GM18519 (cell line): ENCODE measurements around the gene PTPRJ.

Source experiments
- ATAC-seq: cut with Tn5 transposase; IDR thresholded peaks from one replicate; pipeline ENCODE4 v1.9.1; 2021; ENCODE audit warnings: mild to moderate bottlenecking, moderate library complexity; ENCODE audit not compliant: unreplicated experiment, low FRiP score

Gene PTPRJ

DNA sequence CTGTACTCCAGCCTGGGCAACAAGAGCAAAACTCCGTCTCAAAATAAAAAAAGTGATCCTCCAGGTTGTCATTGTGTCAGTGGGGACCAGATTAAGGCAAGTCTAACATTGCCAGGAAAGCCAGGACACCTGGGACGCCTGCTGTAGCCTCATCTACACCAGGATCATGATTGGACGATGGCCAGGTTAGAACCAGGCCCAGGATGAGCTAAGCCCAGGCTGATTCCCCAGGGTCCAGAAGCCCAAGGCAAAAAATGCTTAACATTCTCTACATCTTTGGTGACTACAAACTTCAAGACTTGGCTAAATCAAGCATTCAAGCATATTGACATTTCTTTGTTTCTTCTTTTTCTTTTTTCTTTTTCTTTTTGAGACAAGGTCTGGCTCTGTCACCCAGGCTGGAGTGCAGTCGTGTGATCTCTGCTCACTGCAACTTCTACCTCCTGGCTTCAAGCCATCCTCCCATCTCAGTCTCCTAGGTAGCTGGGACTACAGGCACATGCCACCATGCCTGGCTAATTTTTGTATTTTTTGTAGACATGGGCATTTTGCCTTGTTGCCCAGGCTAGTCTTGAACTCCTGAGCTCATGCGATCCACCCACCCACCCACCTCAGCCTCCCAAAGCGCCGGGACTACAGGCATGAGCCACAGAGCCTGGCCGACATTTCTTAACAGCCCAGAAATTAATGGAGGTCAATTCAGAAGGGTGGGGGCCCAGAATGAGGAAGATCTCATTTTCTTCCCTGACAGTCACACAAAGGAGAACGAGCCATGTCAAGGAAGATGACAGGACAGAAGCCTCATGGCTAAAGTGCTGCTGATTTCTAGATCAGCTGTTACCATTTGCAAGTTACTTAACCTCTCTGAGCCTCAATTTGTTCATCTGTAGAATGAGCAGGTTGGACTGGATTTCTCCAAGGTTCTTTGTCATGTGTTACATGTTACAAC, 12.5 kb upstream of the PTPRJ start:
- no peak for ATAC-seq

DNA sequence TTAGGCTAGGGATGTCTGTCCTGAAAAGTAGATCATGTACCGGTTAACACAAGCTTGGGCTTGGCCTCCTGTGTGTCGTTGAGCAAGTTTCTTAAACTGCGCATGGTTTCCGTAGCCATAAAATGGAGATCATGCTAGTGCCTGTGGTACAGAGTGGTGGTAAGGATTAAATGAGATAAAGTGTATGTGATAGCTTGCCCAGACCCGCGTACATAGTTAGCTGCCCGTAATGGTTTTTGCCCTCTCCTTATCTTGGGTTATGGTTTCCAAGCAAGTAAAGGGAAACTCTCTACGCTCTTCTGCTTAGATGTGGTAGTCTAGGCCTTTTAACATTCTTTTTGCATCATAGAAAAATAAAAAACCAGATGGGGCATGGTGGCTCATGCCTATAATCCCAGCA, 11.0 kb upstream of the PTPRJ start:
- no peak for ATAC-seq

DNA sequence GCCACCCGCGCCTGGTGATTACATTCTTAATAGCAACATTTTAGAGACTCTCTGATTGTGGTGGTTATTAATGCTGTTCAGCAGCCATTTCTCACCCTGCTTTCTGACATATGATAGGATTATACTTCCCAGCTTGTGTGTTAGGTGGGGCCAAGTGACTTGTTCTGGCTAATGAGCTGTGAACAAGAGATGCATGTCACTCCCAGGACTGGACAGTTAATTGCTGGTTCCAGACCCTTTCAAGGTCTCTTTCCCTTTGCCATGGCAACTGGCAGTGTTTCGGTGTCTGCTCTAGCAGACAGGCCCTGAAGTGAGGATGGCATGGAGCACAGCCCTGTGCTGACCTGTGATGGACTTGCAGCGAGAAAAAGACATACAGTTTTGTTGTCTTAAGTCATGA, 8.9 kb upstream of the PTPRJ start:
- ATAC-seq, result no peak

DNA sequence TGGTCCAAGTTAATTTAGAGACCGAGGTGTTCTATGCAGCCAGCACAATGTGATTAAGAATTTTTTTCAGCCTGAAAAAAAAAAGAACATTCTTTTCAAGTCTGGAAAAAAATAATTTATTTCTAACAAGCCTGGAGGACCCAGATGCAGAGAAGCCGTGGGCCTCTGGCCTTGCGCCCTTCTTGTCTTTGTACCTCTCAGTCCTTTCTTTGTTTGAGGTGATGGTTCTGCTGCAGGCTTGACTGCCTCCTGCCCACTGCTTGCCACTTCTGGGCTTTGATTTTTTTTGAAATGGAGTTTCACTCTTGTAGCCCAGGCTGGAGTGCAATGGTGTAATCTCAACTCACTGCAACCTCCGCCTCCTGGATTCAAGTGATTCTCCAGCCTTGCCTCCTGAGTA, 7.2 kb upstream of the PTPRJ start:
- no peak for ATAC-seq

DNA sequence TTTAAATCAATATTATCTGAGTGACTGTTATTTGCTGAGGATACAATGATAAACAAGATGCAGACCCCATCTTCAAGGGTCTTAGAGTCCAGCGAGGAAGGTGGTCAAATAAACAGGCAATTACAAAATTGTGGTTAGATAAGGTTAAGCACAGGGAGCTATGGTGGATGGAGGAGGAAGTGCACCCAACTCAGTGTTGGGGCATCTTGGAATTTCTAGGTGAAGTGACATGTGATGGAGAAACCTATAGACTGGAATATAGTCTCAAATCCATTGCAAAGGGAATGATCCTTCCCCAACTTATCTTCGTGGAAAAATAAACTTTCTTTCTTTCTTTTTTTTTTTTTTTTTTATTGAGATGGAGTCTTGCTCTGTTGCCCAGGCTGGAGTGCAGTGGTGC, 3.4 kb upstream of the PTPRJ start:
- no peak for ATAC-seq

DNA sequence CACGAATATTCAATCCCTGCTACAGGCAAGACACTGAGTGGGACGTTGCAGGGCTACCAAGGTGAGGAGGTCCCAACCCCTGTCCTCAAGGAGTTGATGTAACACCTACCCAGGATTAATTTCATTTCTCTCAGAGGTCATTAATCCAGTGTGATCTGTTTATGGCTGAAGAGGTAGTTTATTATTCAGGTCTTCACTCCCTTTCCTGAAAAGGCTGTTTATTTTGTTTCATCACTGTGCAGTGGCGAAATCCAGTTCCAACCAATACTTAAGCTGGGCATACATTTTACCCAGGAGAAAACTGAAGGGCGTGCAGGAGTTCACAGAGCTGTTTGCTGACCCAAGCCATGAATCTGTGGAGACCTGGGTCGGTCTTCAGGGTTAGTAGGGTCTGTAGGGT, 2.7 kb upstream of the PTPRJ start:
- no peak for ATAC-seq

DNA sequence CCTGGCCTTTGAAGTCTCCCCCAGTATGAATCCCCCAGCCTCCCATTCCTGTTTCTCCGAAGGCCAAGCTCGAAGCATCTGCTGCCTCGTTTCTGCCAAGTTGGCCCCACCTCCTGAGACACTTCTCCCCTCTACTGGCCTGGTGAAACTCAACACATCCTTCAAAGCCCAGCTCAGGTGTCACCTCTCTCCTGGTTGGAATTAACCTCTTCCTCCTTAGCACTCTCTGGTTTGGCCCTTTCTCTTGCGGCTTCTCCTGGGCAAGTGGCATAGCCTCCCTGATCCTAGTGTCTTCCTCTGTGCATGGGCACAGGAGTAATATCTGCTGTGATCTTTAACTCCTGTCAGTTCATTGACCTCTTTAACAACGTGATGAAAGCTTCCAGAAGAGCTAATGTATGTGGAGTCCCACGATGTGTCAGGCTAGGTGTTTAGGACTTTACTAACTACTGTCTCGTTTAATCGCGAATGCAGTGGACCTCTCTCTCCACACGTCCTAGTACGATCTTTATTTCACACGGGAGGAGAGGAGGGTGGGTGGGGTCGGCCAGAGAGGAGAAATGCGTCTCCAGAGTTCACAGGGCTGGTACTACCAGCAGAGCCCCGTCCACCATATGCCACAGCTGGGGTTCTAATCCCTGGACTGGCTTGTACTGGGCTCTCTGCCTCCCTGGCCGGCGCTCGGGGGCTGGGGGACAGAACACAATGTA, 826 bp upstream of the PTPRJ start:
- ATAC-seq, result no peak

DNA sequence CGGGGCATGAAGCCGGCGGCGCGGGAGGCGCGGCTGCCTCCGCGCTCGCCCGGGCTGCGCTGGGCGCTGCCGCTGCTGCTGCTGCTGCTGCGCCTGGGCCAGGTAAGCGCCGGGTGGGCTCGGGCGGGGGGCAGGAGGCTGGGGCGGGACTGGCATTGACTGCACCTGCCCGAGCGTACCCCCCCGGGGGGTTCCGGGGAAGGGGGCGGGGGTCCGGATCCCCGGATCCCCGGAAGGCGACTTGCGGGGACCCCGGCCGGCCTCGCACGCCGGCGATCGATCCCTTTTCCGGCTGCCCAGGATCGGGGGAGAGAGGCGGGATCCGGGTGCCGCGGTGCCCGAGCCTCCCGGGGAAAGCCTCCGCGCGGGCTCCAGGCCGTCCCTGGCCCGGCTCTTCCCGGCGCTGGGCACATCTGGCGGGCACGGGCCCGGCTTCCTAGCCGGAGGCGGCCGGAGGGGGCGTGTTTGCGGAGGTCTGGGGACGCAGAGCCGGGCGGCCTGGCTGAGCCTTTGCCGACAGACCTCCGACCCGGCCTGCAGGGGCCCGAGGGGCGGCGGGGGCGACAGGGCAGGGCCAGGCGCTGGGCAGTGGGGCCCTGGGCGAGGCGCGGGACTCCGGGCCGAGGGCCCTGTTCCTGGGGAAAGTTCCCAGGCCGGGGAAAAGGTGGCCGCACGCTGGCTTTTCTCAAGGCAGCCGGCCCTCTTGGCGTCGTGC, 705 bp downstream of the PTPRJ start:
- peak; percentile 42 for ATAC-seq

DNA sequence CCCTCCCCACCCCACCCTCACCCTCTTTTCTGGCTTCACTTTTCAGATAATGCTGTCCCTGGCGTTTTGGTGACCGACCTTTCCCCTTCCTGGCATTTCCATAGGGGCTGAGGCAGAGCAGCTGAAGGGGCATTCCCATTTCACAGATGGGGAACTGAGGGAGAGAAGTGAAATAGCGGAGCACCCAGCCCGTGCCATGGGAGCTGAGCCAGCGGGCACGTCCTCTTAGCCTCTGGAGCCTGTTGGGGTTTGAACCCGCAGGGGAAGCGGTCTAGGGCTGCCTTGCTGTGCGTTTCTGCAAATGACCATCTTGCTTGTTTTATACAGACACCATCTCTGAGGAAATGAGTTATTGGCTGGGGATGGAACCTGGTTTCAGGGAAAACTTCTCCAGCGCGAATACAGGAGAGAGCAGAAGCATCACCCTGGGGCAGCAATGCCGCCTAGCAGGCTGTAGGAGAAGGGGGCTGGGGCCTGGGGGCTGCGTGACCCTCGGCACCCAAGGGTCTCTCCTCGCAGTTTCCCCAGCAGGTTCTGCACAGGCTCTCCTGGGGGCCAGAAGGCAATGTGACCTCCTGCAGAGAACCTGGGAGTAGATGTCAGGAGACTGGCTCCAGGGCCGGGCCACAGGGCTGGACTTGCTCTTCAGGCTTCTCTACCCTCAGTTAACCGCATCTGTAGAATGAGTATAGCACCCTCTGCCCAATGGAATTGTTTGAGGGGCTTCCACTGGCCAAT, 1.5 kb downstream of the PTPRJ start:
- no peak for ATAC-seq

DNA sequence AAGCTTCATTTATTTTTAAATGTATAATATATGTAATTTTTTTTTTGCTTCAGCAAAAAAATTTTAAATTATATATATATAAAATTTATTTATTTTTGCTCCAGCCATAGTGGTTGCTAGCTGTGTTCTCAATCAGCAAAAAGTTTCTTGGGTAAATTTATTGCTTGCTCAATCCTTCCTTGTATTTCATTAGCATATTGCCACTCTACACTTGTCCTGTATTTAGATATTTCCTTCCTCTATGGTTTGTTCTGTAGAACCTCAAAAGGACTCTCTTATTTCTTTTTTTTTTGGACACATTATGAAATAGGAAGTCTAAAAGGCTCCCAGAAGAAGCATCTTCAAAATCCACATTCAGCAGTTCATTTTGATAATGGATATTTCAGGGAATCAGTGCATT, 2.3 kb downstream of the PTPRJ start:
- no peak for ATAC-seq

DNA sequence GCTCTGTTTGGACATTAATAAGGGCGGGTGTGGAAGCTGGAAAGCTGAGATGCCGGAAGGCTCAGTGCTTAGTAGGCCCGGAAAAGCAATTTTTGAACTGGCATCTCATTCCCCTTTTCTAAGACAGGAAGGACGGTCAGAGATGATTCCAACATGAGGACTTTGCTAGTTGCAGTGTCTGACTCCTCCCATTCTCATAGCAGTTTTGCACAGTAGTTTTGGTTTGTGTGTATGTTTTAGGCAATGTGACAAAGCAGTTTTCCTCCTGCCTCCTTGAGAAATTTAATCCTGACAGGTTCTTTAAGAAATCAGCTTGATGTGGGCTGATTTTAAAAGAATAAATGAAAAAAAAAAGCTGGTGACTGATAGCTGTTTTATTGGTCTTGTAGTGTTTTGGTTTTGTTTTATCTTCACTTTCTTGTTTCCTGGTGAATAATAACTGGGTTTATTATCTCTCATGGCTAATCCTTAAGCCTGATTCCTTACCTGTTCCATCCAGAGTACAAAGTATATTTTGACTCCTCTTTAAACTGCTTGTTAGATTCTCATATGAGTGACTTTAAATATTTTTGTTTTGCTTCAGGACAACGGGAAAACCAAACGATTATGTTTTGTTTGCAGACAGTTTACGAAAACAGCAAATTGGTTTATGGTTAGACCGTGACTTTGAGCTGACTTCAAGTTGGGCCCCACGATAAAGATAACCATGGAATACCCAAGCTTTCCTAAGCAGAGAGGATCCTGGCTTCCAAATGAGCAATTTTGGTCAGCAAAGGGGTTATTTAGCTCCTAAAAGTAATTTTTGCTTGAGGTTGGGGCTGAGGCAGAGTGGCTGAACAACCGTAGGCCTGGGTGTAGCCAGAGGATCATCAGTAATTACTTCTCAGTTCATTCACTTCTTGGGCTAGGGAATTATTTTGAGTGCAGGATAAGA, 3.4 kb downstream of the PTPRJ start:
- no peak for ATAC-seq

DNA sequence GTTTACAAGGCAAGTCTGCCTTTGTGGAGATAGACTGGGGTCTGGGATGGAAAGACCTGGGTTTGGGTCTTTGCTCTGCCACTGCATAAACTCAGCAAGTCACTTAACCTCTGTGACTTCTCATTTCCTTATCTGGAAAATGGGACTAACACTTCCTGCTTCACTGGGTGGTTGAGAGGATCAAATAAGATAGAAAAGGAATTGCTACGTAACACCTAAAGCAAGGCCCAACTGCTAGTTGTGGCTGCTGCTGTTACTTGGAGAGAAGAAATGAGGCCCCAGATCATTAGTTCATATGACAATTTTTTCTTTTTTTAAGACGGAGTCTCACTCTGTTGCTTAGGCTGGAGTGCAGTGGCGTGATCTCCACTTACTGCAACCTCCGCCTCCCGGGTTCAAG, 5.9 kb downstream of the PTPRJ start:
- no peak for ATAC-seq

DNA sequence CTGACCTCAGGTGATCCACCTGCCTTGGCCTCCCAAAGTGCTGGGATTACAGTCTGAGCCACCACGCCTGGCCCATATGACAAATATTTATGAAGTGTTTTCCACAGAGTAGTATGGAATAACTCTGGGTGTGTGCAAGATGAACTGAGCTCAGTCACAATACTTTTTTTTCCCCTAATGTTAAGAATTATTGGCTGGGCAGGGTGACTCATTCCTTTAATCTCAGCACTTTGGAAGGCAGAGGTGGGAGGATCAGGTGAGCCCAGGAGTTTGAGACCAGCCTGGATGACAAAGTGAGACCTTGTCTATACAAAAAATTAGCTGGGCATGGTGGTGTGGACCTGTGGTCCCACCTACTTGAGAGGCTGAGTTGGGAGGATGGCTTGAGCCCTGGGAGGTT, 6.4 kb downstream of the PTPRJ start:
- no peak for ATAC-seq

DNA sequence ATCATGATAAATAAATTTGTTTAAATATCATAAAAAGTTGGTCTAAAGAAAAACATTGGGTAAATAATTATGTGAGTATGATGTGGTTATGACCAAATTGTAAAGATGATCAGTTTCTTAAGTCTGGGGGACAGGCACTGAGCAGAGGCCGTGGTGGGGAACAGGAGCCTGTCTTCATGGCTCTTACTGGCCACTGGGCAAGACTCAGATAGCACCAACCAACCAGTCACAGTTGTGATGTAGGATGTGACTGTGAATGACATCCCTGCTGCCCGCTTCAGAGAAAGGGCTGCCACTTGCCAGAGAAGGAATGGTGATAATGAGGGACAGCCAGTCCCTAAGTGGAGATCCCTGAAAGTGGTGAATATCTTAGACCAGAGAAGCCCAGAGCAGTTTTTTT, 7.0 kb downstream of the PTPRJ start:
- no peak for ATAC-seq

DNA sequence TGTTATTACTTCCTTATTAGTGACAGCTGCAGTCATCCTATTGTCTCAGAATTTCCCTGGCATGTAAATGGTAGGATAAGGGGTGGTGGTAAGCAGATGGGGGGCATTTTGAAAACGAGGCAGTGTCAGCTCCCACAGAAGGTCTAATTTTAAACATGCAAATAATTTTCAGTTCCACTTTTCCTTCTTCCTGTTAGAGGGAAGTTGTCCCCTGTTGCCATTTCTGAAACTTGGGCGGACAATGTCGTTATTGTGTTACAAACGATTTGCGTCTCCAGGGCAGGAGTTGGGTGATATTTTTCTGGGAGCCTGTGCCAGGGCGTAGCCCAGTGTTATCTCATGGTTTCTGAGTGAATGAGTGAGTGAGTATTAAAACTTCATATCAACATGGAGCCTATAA, 7.4 kb downstream of the PTPRJ start:
- ATAC-seq, result no peak

DNA sequence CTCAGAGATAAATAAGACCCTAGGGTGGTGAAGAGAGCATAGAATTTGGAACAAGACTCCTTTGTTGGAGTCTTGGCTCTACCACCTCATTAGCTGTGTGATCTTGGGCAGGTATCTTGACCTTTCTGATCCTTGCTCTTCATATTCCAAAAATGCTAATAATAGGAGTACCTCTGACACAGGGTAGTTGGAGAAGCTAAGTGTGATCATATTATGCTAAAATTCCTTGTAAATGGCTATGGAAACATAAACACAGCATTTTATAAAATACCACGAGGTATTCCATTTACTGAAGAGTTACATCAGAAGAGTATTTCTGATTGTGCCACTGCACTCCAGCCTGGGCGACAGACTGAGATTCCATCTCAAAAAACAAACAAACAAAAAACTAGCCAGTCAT, 9.4 kb downstream of the PTPRJ start:
- ATAC-seq, result no peak

DNA sequence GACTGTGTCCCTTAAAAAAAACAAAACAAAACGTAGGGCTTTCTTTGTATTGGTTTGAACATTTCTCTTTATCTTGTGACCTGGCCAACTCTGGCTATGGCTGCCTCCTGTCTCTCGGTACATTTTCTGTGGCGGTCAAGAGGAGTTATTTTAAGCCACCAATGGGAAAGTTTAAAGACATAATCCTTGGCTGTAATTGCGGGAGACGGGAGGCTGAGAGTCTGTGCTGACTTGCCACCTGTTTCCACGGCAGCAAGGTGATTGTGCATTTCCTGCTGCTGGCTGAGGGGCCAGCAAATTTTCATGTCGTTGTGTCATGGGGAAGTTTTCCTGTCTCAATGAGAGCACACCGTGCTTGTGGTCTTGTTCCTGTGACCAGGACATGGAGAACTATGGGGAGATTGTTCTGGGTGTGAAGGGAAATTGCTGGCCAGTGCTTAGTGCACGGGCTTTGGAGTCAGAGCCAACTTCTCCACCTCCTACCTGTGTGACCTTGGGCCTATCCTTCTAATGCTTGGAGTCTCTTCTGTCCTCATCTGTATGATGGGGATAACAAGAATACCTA, 11.0 kb downstream of the PTPRJ start:
- no peak for ATAC-seq

DNA sequence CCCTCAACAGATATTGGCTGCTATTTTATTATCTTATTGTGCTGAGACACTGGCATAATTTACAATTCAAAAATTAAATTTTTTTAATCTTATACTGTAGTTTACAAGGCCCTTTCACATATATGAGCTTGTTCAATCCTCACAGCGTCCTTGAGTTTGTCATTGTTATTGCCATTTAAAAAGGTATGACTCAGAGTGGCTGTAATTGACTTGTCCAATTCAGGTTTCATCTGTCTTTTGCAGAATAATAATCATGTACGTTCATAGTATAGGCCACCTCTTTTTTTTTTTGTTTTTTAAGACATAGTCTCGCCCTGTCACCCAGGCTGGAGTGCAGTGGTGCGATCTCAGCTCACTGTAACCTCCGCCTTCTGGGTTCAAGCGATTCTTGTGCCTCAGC, 11.5 kb downstream of the PTPRJ start:
- ATAC-seq, result no peak
